Measurements from ENCODE around the gene CDK5R1.
"Not testable (repeated sequence)": the region's sequence is repeated elsewhere in the genome, so short reads cannot be mapped to it uniquely, and the experiment has no call there.

CDK5R1 gene

GRCh38 chr17:32486701-32487472 is at the start of gene CDK5R1:
Gene CDK5R1 (plus strand): TSS chr17:32486993. CDS start chr17:32487621, 628 bp downstream.
- peak; percentile 69 for DNase-seq (ENCODE audit: extremely low spot score, insufficient read length, low read depth)
- FAIRE-seq = no peak

DNA sequence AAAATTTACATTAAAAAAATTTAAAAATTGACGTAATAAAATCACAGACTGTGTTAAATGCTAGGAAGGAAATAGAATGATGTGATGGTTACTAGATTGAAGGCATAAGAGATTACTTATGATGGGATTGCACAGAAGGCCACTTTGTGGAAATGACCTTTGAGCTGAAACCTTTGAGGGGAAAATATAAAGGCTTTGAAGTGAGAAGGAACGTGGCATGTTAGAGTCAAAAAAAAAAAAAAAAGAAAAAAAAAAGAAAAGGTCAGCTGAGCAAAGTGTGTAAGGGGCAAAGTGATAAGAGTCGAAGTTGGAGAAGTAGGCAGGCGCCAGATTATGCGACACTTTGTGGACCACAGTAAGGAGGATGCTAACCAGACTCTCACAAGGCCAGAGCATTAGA is 46.1 kb upstream of the CDK5R1 start:
- DNase-seq (ENCODE audit: extremely low spot score, insufficient read length, low read depth) (no peak), FAIRE-seq (no peak)

DNA sequence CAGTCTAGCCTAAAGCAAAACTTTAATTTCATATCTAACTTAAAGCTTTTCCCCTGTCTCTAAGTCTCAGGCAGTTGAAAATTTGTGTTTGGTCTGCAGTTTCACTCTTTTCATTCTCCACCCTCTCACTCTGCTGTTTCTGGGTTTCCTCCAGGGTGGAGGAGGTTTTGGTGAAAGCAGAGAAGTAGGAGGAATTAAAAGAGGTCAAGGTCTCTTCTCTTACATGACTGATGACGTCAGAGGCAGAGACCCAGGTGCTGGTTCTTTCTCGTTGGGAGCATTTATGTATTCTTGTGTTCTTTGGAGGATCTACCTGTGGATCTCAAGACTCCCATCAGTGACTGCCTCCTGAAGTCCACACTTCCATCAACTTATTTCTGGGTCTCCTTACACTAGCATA is 44.9 kb upstream of the CDK5R1 start:
- DNase-seq (ENCODE audit: extremely low spot score, insufficient read length, low read depth) = no peak

DNA sequence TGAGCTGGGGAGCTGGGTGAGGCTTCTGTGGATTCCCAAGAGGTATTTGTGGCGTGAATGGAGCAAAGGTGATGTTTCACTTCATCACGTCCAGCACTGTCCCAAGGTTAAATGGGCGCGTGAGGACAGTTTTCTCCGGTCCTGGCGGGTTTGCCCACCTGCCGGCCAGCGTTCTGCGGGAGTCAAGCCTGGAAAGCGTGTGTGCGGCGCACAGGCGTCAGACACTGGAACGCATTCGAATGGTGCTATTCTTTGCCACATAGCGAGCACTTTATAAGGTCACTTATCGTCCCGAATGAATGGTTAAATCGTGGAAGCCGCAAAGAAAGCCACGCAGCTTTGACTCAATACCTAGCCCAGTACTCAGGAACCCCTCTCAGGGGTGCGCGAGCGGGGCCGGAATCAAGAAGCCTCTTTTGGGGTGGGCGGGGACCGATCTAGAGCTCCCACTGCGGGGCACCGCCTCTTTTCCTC is 42.9 kb upstream of the CDK5R1 start:
- FAIRE-seq (no peak), DNase-seq (ENCODE audit: extremely low spot score, insufficient read length, low read depth) (no peak)

More for the DNA sequence above, 44.9 kb upstream of the CDK5R1 start:
- no peak for FAIRE-seq

DNA sequence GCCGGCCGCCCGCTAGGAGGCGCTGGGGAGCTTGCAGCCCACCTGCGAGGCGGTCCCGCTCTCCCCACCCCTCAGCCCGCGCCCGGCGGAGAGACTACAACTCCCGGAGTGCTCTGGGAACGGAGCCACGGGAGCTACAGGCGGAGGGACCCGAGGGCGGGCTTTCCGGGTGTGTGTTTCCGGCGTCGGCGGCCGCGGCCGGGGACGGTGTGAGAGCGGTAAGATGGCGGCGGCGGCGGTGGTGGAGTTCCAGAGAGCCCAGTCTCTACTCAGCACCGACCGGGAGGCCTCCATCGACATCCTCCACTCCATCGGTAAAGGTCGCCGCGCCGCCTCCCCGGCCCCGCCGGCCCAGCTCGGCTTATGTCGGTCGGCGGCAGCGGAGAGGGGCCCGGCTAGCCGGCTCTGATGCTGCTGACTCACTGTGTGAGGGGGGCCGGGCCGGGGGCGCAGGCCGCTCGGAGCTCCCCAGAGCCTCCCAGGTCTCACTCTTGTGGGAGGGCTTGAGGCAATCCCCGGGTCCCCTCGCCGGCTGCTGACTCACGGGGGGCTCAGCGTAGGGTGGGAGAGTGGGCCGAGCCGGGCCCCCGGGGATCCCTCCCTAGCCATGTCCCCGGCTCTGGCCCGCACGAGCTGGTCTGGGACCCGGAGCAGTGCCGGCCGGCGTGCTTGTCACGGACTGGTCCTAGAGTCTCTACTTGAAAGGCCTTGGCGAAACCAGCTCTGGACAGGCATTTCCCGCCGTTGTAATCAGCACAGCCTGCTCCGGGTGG is 42.3 kb upstream of the CDK5R1 start, which contains the start of gene PSMD11:
Gene PSMD11 (plus strand): TSS at position 210 of the 773 bp plus-strand sequence. CDS start 14 bp downstream, at position 224.
- FAIRE-seq = peak; percentile 88
- DNase-seq (ENCODE audit: extremely low spot score, insufficient read length, low read depth) = peak; percentile 97

DNA sequence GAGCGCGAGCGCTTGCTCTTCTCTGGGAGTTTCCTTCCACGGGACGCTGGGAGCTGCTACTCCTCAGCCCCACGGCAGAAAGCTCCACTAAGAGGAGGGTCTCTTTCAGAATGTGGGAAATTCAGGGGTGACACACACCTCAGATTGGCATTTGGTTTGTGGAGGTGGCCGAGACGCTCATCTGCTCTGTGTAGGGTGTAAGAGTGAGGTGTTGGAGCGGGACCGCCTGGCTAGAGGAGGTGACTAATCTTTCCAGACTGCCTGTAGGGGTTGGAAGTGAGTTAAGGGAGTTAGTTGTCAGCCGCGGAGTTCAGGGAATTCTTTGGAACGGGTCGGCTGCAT is 41.7 kb upstream of the CDK5R1 start:
- peak; percentile 15 for FAIRE-seq
- DNase-seq (ENCODE audit: extremely low spot score, insufficient read length, low read depth) = no peak

- FAIRE-seq (no peak), DNase-seq (ENCODE audit: extremely low spot score, insufficient read length, low read depth) (no peak)
Observed at GRCh38 chr17:32445497-32445896, 41.3 kb upstream of the CDK5R1 start.

DNA sequence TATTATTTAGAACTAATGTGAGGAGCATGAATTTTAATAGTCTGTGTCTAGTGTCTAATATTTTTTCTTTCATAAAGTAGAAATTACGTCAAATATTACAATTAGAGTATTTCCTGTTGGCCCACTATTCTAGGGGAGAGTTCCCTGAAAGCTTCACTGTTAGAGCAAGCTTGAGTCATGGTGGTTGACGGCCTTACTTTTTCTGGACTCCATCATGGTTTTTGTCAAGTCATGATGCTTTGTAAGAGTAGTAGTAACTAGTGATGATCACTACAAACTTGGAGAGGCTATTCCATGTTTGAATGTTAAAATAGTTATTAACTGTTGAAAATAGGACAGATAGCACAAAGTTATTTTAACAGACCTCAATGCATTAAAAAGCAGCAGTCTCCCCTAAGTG is 40.8 kb upstream of the CDK5R1 start:
- FAIRE-seq = no peak
- no peak for DNase-seq (ENCODE audit: extremely low spot score, insufficient read length, low read depth)

GRCh38 chr17:32446949-32447348 is 39.8 kb upstream of the CDK5R1 start:
- no peak for FAIRE-seq
- DNase-seq (ENCODE audit: extremely low spot score, insufficient read length, low read depth) = no peak

GRCh38 chr17:32449963-32450362 is 36.8 kb upstream of the CDK5R1 start:
- FAIRE-seq = no peak
- DNase-seq (ENCODE audit: extremely low spot score, insufficient read length, low read depth) = no peak

- not testable (repeated sequence) for FAIRE-seq; DNase-seq (ENCODE audit: extremely low spot score, insufficient read length, low read depth)
Observed at GRCh38 chr17:32450379-32450778, 36.4 kb upstream of the CDK5R1 start.

DNA sequence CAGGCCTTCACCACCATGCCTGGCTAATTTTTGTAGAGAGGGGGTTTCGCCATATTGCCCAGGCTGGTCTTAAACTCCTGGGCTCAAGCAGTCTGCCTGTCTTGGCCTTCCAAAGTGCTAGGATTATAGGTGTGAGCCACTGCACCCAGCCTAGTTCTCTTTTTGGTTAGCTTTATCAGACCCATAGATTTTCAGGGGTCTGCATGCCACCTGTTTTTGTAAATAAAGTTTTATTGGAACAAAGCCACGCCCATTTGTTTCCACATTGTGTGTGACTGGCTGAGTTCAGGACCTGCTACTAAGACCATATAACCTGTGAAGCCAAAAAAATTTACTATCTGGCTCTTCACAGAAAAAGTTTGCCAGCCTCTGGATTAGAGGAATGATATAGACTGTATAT is 34.9 kb upstream of the CDK5R1 start:
- FAIRE-seq (no peak), DNase-seq (ENCODE audit: extremely low spot score, insufficient read length, low read depth) (no peak)

- FAIRE-seq (no peak), DNase-seq (ENCODE audit: extremely low spot score, insufficient read length, low read depth) (no peak)
Observed at GRCh38 chr17:32452281-32452680, 34.5 kb upstream of the CDK5R1 start.

GRCh38 chr17:32453370-32453769 is 33.4 kb upstream of the CDK5R1 start:
- FAIRE-seq (no peak), DNase-seq (ENCODE audit: extremely low spot score, insufficient read length, low read depth) (no peak)

DNA sequence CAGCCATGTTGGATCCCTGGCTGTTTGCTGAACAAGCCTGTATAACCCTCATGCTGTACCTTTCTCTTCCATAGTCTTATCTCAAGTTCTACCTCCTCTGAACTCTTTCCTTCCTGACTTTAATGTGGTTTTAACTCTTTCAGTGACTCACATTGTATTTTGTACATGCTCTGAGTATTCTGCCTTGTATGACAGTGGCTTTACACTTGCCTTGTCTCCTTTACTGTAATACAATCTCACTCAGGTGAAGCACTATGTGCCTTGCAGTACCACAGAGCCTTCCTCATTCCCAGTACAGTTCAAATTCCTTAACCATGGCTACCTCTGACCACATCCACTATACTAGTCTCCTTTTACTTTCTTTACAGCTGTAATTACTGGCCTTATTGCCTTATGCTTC is 28.4 kb upstream of the CDK5R1 start:
- DNase-seq (ENCODE audit: extremely low spot score, insufficient read length, low read depth) (no peak), FAIRE-seq (no peak)

DNA sequence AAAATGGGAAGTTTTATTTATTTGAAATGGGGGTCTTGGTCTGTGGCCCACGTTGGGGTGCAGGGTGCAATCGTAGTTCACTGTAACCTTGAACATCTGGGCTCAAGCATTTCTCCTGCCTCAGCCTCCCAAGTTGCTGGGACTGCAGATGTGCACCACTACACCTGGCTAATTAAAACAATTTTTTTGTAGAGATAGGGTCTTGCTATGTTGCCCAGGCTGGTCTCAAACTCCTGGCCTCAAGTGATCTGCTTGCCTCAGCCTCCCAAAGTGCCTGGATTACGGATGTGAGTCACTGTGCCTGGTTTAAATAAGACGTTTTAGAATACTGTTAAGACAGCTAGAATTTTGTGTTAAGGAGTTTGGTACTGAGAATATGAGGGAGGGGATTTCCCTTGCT is 26.7 kb upstream of the CDK5R1 start:
- FAIRE-seq (no peak), DNase-seq (ENCODE audit: extremely low spot score, insufficient read length, low read depth) (no peak)

GRCh38 chr17:32461498-32461852 is 25.3 kb upstream of the CDK5R1 start:
- no peak for FAIRE-seq

DNA sequence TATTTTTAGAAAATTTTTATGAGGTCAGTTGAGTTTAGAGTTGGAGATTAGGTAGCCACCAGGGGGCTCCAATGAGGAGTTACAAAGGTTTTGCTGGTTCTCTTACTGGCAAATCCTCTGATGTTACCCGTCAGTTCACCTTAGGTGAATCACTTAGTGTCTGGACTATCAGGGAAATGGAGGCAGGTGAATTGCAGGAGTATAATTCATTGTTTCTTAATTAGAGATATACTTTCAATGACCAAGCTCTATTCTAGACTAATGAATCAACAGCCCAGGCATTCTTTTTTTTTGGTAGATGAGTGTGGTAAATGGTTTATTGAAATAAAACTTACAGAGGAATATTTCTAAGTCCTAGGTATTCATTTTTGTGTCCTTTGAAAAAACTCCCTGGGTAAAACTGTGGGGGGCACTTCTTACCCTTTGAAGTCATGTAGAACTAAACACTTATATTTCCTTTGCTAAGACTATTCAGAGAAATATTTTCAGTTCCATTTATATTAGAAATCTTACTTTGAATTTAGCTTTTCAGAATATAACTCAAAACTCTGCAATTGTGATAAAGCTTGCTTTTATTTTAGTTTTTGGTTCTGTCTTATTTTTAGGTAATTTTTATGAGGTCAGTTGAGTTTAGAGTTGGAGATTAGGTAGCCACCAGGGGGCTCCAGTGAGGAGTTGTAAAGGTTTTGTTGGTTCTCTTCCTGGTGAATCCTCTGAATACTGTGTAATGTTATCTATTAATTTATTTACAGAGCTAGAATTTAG is 24.8 kb upstream of the CDK5R1 start:
- DNase-seq (ENCODE audit: extremely low spot score, insufficient read length, low read depth) = no peak
- peak; percentile 86 for FAIRE-seq

More at GRCh38 chr17:32461498-32461852, 25.3 kb upstream of the CDK5R1 start:
- DNase-seq (ENCODE audit: extremely low spot score, insufficient read length, low read depth) = no peak

DNA sequence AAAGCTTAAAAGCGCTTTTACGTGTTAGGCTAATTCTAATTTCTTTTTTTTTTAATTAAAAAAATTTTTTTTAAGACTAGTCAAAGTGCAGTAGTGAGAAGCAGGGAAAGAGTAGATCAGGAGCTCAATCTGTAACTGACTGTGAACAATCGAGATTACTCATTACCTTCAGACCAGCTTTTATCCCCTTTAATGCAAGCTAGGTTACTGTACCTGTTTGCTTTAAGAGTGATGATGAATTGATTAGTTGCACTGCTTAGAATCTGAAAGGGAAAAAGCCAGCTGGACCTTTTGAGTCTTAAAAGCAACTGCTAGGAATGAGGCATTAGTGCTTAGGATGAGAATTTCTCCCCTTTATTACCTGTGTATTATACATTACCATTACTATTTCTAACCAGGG is 23.5 kb upstream of the CDK5R1 start:
- no peak for DNase-seq (ENCODE audit: extremely low spot score, insufficient read length, low read depth)
- no peak for FAIRE-seq

- DNase-seq (ENCODE audit: extremely low spot score, insufficient read length, low read depth) = no peak
- FAIRE-seq = no peak
Observed at GRCh38 chr17:32464374-32464773, 22.4 kb upstream of the CDK5R1 start.

- FAIRE-seq (no peak), DNase-seq (ENCODE audit: extremely low spot score, insufficient read length, low read depth) (no peak)
Observed at GRCh38 chr17:32467949-32468348, 18.8 kb upstream of the CDK5R1 start.
